ENCODE results near the gene ZNRF1. TPM values are rescaled to one million over a fixed set of nuclear protein-coding genes. Genes with fewer than 3 reads are reported as not detected.

The ZNRF1 gene
- total and polyA plus RNA-seq, 10 of the 15 experiments (the other 5 are each of a cell fraction or from before 2014, with no cell fraction given), result 5.8 to 25.9 (median 14.3) TPM

DNA sequence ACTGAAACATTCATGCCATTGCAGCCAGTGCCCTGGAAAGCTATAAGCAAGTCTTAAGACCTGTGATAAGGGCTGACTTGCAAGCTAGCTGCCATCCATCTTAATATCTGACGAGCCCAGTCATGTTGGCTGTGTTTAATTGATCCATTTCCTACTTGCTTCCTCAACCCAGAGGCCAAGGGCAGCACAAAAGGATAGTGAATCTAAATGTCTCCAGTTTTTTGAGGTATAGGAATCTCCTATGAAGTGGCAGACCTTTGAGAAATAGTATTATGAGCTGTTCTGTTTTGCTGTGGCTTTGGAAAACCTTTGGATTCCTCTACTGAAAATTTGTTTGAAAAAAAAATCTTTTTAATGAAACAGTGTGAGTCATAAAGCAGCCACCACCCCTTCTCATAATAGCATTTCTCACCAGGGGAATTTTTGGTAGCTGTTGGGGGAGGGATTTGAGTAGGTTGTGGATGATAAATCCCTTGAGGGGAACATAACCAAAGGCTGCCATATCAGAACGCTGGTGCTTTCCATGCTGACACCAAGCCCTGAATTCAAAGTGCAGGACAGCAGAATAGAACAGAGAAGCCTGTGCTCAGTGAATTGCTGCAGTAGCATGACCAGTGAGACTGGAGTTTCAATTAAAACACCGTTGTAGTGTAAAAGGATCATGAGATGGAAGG lies 12.9 kb downstream of the ZNRF1 start (continued):
- no peak for TF ChIP-seq MYB (IDR thresholded peaks at IDR 0.05; ENCODE audit: borderline replicate concordance, low read depth, low read length)
- 0 out of 2 replicates have a peak, but pooled peaks have one; percentile 63 for TF ChIP-seq JUND (IDR thresholded peaks at IDR 0.05; ENCODE audit: low read depth, low read length)
- no peak for TF ChIP-seq ZNF622 (IDR thresholded peaks at IDR 0.05)
- peak; percentile 47; the same call in 1 of the 2 replicates for TF ChIP-seq ZBED1 (IDR thresholded peaks at IDR 0.05; ENCODE audit: borderline replicate concordance)
- 0 out of 2 replicates have a peak, but pooled peaks have one; percentile 26 for TF ChIP-seq CHD1 (IDR thresholded peaks at IDR 0.05; ENCODE audit: low read depth, low read length)
- TF ChIP-seq ZNF274 (IDR thresholded peaks at IDR 0.05; ENCODE audit: insufficient read depth, insufficient read length), result no peak
- no peak for TF ChIP-seq ZZZ3 (IDR thresholded peaks at IDR 0.05; ENCODE audit: control insufficient read depth, insufficient read length, low read depth)
- TF ChIP-seq ATF7 (IDR thresholded peaks at IDR 0.05; ENCODE audit: low read depth), result peak; percentile 79
- no peak for TF ChIP-seq SIX5 (IDR thresholded peaks at IDR 0.05; ENCODE audit: low read depth, low read length, severe bottlenecking)
- TF ChIP-seq, protein P1, sequence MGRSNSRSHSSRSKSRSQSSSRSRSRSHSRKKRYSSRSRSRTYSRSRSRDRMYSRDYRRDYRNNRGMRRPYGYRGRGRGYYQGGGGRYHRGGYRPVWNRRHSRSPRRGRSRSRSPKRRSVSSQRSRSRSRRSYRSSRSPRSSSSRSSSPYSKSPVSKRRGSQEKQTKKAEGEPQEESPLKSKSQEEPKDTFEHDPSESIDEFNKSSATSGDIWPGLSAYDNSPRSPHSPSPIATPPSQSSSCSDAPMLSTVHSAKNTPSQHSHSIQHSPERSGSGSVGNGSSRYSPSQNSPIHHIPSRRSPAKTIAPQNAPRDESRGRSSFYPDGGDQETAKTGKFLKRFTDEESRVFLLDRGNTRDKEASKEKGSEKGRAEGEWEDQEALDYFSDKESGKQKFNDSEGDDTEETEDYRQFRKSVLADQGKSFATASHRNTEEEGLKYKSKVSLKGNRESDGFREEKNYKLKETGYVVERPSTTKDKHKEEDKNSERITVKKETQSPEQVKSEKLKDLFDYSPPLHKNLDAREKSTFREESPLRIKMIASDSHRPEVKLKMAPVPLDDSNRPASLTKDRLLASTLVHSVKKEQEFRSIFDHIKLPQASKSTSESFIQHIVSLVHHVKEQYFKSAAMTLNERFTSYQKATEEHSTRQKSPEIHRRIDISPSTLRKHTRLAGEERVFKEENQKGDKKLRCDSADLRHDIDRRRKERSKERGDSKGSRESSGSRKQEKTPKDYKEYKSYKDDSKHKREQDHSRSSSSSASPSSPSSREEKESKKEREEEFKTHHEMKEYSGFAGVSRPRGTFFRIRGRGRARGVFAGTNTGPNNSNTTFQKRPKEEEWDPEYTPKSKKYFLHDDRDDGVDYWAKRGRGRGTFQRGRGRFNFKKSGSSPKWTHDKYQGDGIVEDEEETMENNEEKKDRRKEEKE (IDR thresholded peaks at IDR 0.05), result no peak
- TF ChIP-seq LARP7 (IDR thresholded peaks at IDR 0.05), result no peak
- peak; percentile 65; the same call in 1 of the 2 replicates for TF ChIP-seq TAF1 (IDR thresholded peaks at IDR 0.05; ENCODE audit: borderline replicate concordance, low read depth, low read length)
- TF ChIP-seq GATAD2B (conservative IDR thresholded peaks at IDR 0.05; ENCODE audit: low read depth), result 0 out of 2 replicates have a peak, but pooled peaks have one; percentile 30
- TF ChIP-seq CBFB (IDR thresholded peaks at IDR 0.05; ENCODE audit: low read depth), result 0 out of 2 replicates have a peak, but pooled peaks have one; percentile 23
- no peak for TF ChIP-seq HDAC2 (IDR thresholded peaks at IDR 0.05)
- TF ChIP-seq POU2F2 (IDR thresholded peaks at IDR 0.05; ENCODE audit: borderline replicate concordance, low read depth, low read length), result peak; percentile 65; the same call in 2 of the 3 replicates
- TF ChIP-seq KAT2A (conservative IDR thresholded peaks at IDR 0.05; ENCODE audit: control insufficient read depth, low read depth, low read length), result no peak
- no peak for TF ChIP-seq NRF1 (conservative IDR thresholded peaks at IDR 0.05; ENCODE audit: low read depth, low read length)
- TF ChIP-seq ZNF24 (IDR thresholded peaks at IDR 0.05), result 0 out of 2 replicates have a peak, but pooled peaks have one; percentile 49
- no peak for TF ChIP-seq RFX5 (IDR thresholded peaks at IDR 0.05; ENCODE audit: low read depth, low read length)
- 0 out of 2 replicates have a peak, but pooled peaks have one; percentile 61 for TF ChIP-seq IRF4 (IDR thresholded peaks at IDR 0.05; ENCODE audit: low read depth, low read length)
- TF ChIP-seq YY1 (IDR thresholded peaks at IDR 0.05; ENCODE audit: low read depth, low read length), result peak; percentile 75
- peak; percentile 39; the same call in 1 of the 2 replicates for TF ChIP-seq NR2F1 (conservative IDR thresholded peaks at IDR 0.05)
- TF ChIP-seq CREB1 (IDR thresholded peaks at IDR 0.05; ENCODE audit: low read depth), result no peak
- TF ChIP-seq CBX5 (IDR thresholded peaks at IDR 0.05; ENCODE audit: low read depth), result no peak
- peak; percentile 89 for TF ChIP-seq IKZF1 (conservative IDR thresholded peaks at IDR 0.05)
- TF ChIP-seq SP1 (IDR thresholded peaks at IDR 0.05; ENCODE audit: low read depth, low read length), result peak; percentile 61
- TF ChIP-seq BCL11A (IDR thresholded peaks at IDR 0.05; ENCODE audit: low read depth, low read length), result peak; percentile 91
- no peak for TF ChIP-seq SIN3A (IDR thresholded peaks at IDR 0.05; ENCODE audit: low read depth, low read length)
- no peak for TF ChIP-seq STAT1 (conservative IDR thresholded peaks at IDR 0.05)

All from GM12878 (cell line).